ENCODE measurements around the gene ACOT12. TPM values are rescaled to one million over a fixed set of nuclear protein-coding genes. Genes with fewer than 3 reads are reported as not detected.

The ACOT12 gene
- total and polyA plus RNA-seq, 2 experiments from 2014 or later = 0.15 TPM; not detected in 1

GRCh38 chr5:81371354-81371876 is 22.5 kb downstream of the ACOT12 start (continued):
- TF ChIP-seq ZNF462 (CRISPR knock-in tag; IDR thresholded peaks at IDR 0.05) = no peak
- TF ChIP-seq ZNF114 (CRISPR knock-in tag; IDR thresholded peaks at IDR 0.05) = no peak
- no peak for TF ChIP-seq REST (IDR thresholded peaks at IDR 0.05; ENCODE audit: unreplicated experiment)
- no peak for TF ChIP-seq STAT1 (IDR thresholded peaks at IDR 0.05; ENCODE audit: unreplicated experiment)
- TF ChIP-seq EZH2 (IDR thresholded peaks at IDR 0.05; ENCODE audit: low read depth, unreplicated experiment) = no peak
- TF ChIP-seq NANOG (IDR thresholded peaks at IDR 0.05; ENCODE audit: borderline replicate concordance) = no peak
- no peak for TF ChIP-seq CREB1 (CRISPR knock-in tag; IDR thresholded peaks at IDR 0.05; ENCODE audit: low read depth)

All from GM23338 (cell line).